Stomach (tissue), 9 donors: ENCODE measurements around the gene RIPOR3. TPM values are rescaled to one million over a fixed set of nuclear protein-coding genes. Genes with fewer than 3 reads are reported as not detected.
A peak's percentile ranks its signal among the peaks of the same experiment; 100 is the strongest.
"Not testable (repeated sequence)": the region's sequence is repeated elsewhere in the genome, so short reads cannot be mapped to it uniquely, and the experiment has no call there.

Source experiments
- DNase-seq, 2 donors: peaks; one replicate each; pipeline versions ENCODE4 v3.0.0 to v3.0.0-alpha.2; 2013 to 2019
- H3K27ac ChIP-seq, 5 donors: fragments of 200-600 bp in 4 of 5; sonication (generic) in 4 of 5; one replicate each; pipeline ENCODE4 v1.5.1; 2013 to 2019; ENCODE audit warnings: mild to moderate bottlenecking in 1 of 5, moderate library complexity in 1 of 5
- H3K27me3 ChIP-seq, 3 donors: fragments of 200-600 bp; sonication (generic); one replicate each; pipeline ENCODE4 v1.5.1; 2017 to 2019; ENCODE audit warnings: mixed run types in 1 of 3
- H3K36me3 ChIP-seq, 4 donors: fragments of 200-600 bp; sonication (generic); 1 replicate in 3 of 4; 2 replicates in 1 of 4; pipeline ENCODE4 v1.5.1; 2016 to 2019
- H3K4me1 ChIP-seq, 4 donors: fragments of 200-600 bp; sonication (generic); one replicate each; pipeline ENCODE4 v1.5.1; 2016 to 2019
- H3K4me3 ChIP-seq, 4 donors: fragments of 200-600 bp; sonication (generic) in 3 of 4; one replicate each; pipeline ENCODE4 v1.5.1; 2016 to 2019; ENCODE audit warnings: mild to moderate bottlenecking in 1 of 4
- H3K9me3 ChIP-seq, 4 donors: fragments of 200-600 bp; sonication (generic); one replicate each; pipeline ENCODE4 v1.5.1; 2016 to 2019
- EP300 ChIP-seq: sonication (generic); formaldehyde crosslinking; IDR thresholded peaks from one replicate; pipeline ENCODE4 v1.6.1; 2017; ENCODE audit warnings: antibody characterized with exemption
- POLR2A ChIP-seq, 4 donors: fragments of 450-650 bp; IDR thresholded peaks; one replicate each; pipeline ENCODE4 v1.6.1; 2016; ENCODE audit warnings: antibody characterized with exemption in 4 of 4, control low read depth in 2 of 4, mild to moderate bottlenecking in 1 of 4, moderate library complexity in 1 of 4
- POLR2AphosphoS5 ChIP-seq, 3 donors: sonication (generic); formaldehyde crosslinking; IDR thresholded peaks; one replicate each; pipeline ENCODE4 v1.6.1; 2016; ENCODE audit warnings: antibody characterized with exemption in 3 of 3
- WGBS, 5 donors: extraction: QIAGEN DNeasy Blood & Tissue Kit in 3 of 5; methylation state at CpG; one replicate each; pipeline versions ENCODE4 v1.1.5 to v1.1.7; 2013 to 2018; 5-methylcytosine and 5-hydroxymethylcytosine counted together
- intact Hi-C: fragments of 100-400 bp; cut with DNase I; formaldehyde crosslinking; loops from one replicate; pipeline ENCODE4 v1.15.1; 2023; ENCODE audit warnings: low total_unique reads
- polyA plus RNA-seq, 3 donors: library from polyadenylated mRNA; stranded (reverse); fragments of 200-250 nt; gene quantifications; one replicate each; pipeline ENCODE4 v1.2.3, GENCODE V29; 2013
- total RNA-seq, 5 donors: library from RNA; depleted of rRNA; stranded (reverse); fragments of >200 nt; gene quantifications; one replicate each; pipeline versions ENCODE4 v1.1.0 to v1.2.3, GENCODE V29; 2014 to 2016
- TF ChIP-seq, protein P1 (sequence below), 7 experiments: fragments of 450-650 bp in 4 of 7; fragments of 200-600 bp in 3 of 7; sonication (generic) in 3 of 7; IDR thresholded peaks; one replicate each; pipeline ENCODE4 v1.5.1; 2016 to 2019; ENCODE audit warnings: antibody characterized with exemption in 7 of 7, control low read depth in 2 of 7, mild to moderate bottlenecking in 1 of 7
- donor health status: healthy with polysubstance abuse.
- donor health status: Bipolar disorder and iron deficiency.
- donor health status: healthy.

Gene RIPOR3
- total and polyA plus RNA-seq, 8 donors = 4.4 to 61.1 (median 8.2) TPM

DNA sequence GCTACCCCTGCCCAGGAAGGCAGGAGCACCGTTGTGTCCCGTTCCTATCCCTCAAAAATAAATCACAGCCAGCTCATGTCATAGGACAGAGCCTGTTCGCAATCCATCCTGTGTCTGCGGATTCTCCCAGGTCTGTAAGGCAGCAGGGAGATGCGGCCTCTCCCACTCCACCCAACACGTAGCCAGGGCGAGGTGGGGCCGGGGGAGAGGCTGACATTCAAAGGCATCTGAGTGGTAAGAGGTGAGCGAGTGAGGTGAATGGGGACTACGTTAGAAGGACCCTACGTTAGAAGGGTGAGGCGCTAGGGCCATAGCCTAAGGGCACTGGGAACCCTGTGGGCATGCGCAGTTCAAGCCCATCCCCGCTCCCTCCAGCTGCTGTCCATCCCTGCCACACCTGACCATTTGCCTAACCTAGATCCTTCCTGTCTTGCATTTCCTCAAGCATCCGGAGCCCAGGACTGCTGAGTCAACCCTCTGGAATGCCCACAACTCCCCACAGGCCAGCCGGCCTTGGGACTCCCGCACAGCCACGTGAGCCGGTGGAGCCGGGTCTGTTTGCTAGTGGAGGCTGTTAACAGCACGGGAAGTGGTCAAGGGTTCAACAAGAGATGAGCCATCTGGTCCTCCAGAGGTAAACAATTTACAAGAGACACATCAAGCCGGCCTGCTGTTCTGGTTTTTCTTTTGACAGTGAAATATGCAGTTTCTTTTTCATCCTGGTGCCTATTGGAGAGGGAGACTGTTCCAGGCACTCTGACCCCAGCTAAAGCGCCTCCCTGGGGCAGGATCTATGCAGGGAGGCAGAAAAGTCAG, 45.9 kb downstream of the RIPOR3 start:
- Histone ChIP-seq H3K27me3 (no peaks in the 10 kb centered on the region), H3K27ac (peak overlapping the region; percentile 54 to 83 (median 82)), H3K4me3 (peak overlapping the region in 1 of 4 donors; percentile 3), H3K4me1 (peaks cover 14 to 41% (median 24%) of the 10 kb centered on the region in 4 donors), H3K9me3 (no peaks in the 10 kb centered on the region), H3K36me3 (no peaks in the 10 kb centered on the region)
- peak; percentile 68 to 96 for DNase-seq
- intact Hi-C loops = no loop called here
- TF ChIP-seq POLR2A (IDR thresholded peaks at IDR 0.05) = no peak
- TF ChIP-seq POLR2AphosphoS5 (IDR thresholded peaks at IDR 0.05) = peak; percentile 72 to 91 (median 90)
- WGBS, 5 donors = 28 to 57% (median 37%) methylated on average over 15 to 23 of the region's 23 CpGs

DNA sequence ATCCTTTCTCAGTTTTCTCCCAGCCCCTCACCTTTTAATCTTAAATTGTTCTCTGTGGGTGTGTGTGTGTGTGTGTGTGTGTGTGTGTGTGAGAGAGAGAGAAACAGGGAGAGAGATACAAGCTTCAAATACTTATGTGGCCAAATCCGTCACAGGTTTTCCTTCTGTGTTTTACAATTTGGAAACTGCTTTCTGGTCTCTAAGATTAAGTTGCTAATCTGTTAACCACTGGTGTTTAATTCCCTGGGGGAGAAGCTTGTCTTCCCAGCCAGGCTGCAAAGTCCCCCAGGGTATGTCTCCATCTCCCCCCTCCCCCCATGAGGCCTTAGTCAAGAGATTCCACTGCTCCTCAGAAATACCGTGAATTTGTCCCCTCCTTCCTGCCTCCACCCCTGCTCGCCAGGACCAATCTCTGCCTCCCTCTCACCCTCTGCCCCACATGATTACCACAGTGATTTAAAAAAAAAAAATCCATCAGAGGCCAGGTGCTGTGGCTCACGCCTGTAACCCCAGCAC, 49.0 kb downstream of the RIPOR3 start:
- no peak for DNase-seq
- H3K27me3 ChIP-seq = no peaks in the 10 kb centered on the region
- no peaks in the 10 kb centered on the region for H3K36me3 ChIP-seq
- peak overlapping the region in 4 of 5 donors; percentile 7 to 68 (median 66) for H3K27ac ChIP-seq
- H3K4me1 ChIP-seq = peaks cover 14 to 50% (median 32%) of the 10 kb centered on the region in 4 donors
- TF ChIP-seq POLR2A (IDR thresholded peaks at IDR 0.05) (no peak), POLR2AphosphoS5 (IDR thresholded peaks at IDR 0.05) (no peak), EP300 (no peak)
- TF ChIP-seq, protein P1, sequence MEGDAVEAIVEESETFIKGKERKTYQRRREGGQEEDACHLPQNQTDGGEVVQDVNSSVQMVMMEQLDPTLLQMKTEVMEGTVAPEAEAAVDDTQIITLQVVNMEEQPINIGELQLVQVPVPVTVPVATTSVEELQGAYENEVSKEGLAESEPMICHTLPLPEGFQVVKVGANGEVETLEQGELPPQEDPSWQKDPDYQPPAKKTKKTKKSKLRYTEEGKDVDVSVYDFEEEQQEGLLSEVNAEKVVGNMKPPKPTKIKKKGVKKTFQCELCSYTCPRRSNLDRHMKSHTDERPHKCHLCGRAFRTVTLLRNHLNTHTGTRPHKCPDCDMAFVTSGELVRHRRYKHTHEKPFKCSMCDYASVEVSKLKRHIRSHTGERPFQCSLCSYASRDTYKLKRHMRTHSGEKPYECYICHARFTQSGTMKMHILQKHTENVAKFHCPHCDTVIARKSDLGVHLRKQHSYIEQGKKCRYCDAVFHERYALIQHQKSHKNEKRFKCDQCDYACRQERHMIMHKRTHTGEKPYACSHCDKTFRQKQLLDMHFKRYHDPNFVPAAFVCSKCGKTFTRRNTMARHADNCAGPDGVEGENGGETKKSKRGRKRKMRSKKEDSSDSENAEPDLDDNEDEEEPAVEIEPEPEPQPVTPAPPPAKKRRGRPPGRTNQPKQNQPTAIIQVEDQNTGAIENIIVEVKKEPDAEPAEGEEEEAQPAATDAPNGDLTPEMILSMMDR (IDR thresholded peaks at IDR 0.05) = no peak
- no peaks in the 10 kb centered on the region for H3K9me3 ChIP-seq
- 23 to 50% (median 27%) methylated on average over 3 to 4 of the region's 4 CpGs for WGBS, 5 donors
- no peak overlapping the region for H3K4me3 ChIP-seq
- intact Hi-C loops = no loop called here

DNA sequence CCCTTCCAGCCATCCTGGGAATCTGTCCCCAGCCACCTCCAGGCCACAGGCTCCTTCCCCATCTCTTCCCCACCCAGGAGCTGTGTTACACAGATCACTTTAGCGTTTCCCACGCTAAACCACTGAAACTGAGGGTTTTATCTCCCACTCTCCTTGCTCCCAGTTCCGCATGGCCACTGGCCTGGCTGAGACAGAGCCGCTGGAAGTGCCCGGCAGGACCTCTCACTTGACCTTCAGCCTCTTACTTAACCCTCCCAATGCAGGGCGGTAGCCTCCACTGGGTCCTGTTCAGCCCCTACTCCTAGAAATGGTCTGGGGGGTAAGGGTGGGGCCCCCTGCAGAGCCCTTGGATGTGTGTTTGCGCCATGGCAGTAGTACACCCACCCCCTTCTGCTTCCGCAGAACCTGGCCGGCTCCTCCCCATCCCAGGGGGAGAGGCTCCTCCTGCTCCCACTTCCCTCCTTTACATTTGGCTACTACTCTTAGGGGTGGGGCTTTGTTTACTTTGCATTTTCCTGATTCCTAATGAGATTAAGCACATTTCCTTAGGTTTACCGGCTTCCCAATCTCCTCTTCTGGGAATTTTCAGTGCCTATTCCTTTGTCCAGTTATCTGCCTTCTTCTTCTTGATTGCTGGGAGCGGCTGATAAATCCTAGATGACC, 49.6 kb downstream of the RIPOR3 start:
- WGBS, 5 donors = 28 to 50% (median 39%) methylated on average over 8 to 11 of the region's 11 CpGs
- intact Hi-C loops, H3K9me3 ChIP-seq, H3K36me3 ChIP-seq, H3K4me3 ChIP-seq, DNase-seq, H3K27me3 ChIP-seq: not testable (repeated sequence)
- Histone ChIP-seq H3K4me1 (peaks cover 18 to 56% (median 36%) of the 10 kb centered on the region in 4 donors), H3K27ac (peak overlapping the region in 4 of 5 donors; percentile 10 to 67 (median 53))

DNA sequence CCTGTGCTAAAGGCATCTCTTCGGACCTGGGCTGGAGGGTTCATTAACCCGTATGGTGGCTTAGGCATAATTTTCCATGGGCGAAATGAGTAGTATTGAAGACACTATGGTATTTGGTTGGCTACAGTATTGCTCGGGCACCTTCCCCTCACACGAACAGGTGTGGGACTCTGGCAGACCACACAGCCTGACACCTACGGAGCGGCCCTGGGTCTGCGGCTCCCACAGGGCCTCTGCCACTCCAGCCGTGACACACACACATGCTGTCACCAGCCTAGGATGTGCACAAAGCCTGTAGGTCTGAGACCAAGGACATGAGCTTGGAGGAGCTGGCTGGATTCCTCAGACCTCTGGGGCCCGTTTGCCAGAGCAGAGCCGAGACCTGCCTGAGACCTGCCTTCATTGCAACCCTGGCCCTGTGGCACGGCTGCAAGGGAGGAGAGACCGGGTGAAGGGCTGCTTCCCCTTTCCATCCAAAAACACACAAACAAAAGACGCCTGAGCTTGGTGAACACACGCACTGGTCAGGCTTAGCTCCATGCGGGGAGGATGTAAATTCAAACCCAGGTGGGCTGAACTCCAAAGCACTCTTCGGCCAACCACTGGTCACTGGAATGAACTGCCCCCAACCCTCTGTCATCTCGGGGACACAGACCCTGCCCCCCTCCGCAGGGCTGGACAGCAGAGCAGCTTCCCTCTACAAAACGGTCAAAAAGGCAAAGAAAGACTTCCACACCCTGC, 51.2 kb downstream of the RIPOR3 start:
- H3K27ac ChIP-seq, H3K36me3 ChIP-seq, H3K27me3 ChIP-seq, H3K9me3 ChIP-seq, H3K4me3 ChIP-seq, DNase-seq, intact Hi-C loops: not testable (repeated sequence)
- peaks cover 23 to 57% (median 40%) of the 10 kb centered on the region in 4 donors for H3K4me1 ChIP-seq
- WGBS, 5 donors = 67 to 79% (median 75%) methylated on average over 3 to 19 of the region's 20 CpGs

DNA sequence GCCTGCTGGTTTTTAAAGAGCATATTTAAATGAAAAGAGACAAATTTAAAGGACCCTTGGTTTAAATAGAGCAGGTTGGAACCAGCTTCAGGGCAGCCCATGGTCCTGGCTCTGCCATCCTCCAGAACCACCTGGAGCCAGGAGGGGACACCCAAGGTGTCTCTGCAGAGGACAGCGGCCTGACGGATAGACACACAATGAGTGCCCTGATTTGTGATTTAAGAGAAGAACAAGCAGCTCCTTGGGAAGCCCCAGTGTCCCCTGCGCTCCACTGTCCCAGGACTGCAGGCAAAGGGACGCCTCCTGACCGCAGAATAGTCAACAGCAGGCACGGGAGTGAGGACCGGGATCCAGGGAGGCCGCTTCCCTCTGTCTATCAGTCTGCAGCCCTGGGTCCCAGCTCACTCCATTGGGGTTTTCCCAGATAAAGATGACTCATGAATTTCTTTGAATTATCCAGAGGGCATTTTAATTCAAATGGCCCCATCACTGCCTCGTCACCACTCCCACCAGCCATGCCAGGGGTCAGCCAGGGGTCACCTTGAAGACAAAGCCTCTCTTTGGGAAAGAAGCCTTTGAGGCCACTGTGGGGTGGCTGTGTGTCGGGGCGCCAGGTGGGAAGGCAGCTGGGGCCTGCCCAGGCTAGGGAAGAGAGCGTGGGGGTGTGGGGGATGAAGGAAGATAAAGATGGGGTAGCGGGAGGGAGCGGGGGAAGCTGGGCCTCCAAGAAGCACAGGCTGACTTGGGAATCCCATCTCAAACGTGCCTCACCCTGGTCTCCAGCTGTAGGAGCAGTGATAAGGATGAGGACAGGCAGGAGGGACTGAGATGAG, 53.1 kb downstream of the RIPOR3 start:
- intact Hi-C loops, H3K4me3 ChIP-seq, H3K27me3 ChIP-seq, H3K9me3 ChIP-seq, H3K36me3 ChIP-seq: not testable (repeated sequence)
- WGBS, 5 donors = 70 to 83% (median 80%) methylated on average over 11 to 14 of the region's 15 CpGs
- Histone ChIP-seq H3K4me1 (peaks cover 23 to 51% (median 37%) of the 10 kb centered on the region in 4 donors), H3K27ac (peak overlapping the region in 3 of 5 donors; percentile 25 to 83 (median 75))
- DNase-seq = peak in 1 of 2 donors; percentile 49
